ENCODE results near the gene PTDSS2. TPM values are rescaled to one million over a fixed set of nuclear protein-coding genes. Genes with fewer than 3 reads are reported as not detected.
"Not testable (repeated sequence)": the region's sequence is repeated elsewhere in the genome, so short reads cannot be mapped to it uniquely, and the experiment has no call there.

PTDSS2 gene
- total and polyA plus RNA-seq, 2 of the 4 experiments (the other 2 are of a cell fraction), result 23.5 to 26.6 TPM

DNA sequence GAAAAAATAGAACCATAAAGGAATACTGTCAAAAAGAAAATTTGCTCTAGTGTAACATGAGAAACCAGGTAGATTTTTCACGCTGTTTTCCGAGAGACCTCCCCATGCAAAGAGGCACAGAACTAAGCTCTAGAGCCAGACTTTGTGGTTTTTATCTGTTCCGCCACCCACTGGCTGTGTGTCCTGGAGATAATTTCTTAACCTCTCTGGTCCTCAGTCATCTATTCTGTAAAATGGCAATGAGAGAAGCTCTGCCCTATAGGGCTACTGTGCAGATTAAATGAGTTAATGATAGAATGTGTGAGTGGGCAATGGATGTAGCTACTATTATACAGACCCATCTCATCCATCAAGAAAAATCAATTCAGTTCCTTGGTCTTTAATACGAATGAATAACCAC is 25.8 kb upstream of the PTDSS2 start:
- intact Hi-C loops (cut with micrococcal nuclease) (no loop called here), dilution Hi-C loops (cut with HindIII; ENCODE audit: low sequenced_read_pairs, unreplicated experiment) (no loop called here), in situ Hi-C loops (cut with MboI; ENCODE audit: low sequenced_read_pairs) (no loop called here)
- ATAC-seq (ENCODE audit: low read depth) (no peak), DNase-seq (no peak)
- WGBS, 2 experiments (ENCODE audit: extremely low coverage in 2 of 2, insufficient read length in 1 of 2), result 92% methylated on average over 2 of the region's 4 CpGs; no CpG with 5 or more reads in 1 of the 2 experiments
- Histone ChIP-seq H3K56ac (ENCODE audit: extremely low read depth, insufficient read depth, low read length) (no peak overlapping the region), H2BK120ac (ENCODE audit: low read depth, low read length) (no peak overlapping the region), H4K8ac (ENCODE audit: low read depth in 2 of 2, low read length in 2 of 2) (no peak overlapping the region), H3K4ac (ENCODE audit: low read depth, low read length) (no peak overlapping the region), H2AFZ (replicated peaks; ENCODE audit: low read length, poor library complexity) (no peak overlapping the region), H3K36me3 (ENCODE audit: control insufficient read depth, insufficient read depth, low read length) (no peaks in the 10 kb centered on the region), H2BK20ac (ENCODE audit: low read depth, low read length) (no peak overlapping the region), H4K91ac (ENCODE audit: insufficient read depth, low read depth, low read length) (no peak overlapping the region), H3K9ac (ENCODE audit: low read depth, low read length) (no peak overlapping the region), H2BK5ac (ENCODE audit: low read depth, low read length, poor library complexity, severe bottlenecking) (no peak overlapping the region), H4K20me1 (ENCODE audit: insufficient read depth, low read length) (no peaks in the 10 kb centered on the region), H3K9me1 (ENCODE audit: insufficient read depth, low read length) (no peaks in the 10 kb centered on the region), H3K23ac (ENCODE audit: low read depth, low read length) (no peak overlapping the region), H3K27me3 (ENCODE audit: control insufficient read depth, insufficient read depth, low read length) (peaks cover 29% of the 10 kb centered on the region), H3K9me3 (ENCODE audit: control insufficient read depth, insufficient read depth, low read length) (no peaks in the 10 kb centered on the region), H3K4me1 (ENCODE audit: control insufficient read depth, insufficient read depth, low read length) (no peaks in the 10 kb centered on the region), H3K14ac (replicated peaks; ENCODE audit: low read depth, low read length) (no peak overlapping the region), H4K5ac (ENCODE audit: low read depth, low read length) (no peak overlapping the region), H3K79me1 (ENCODE audit: low read depth in 1 of 2, low read length in 2 of 2) (no peaks in the 10 kb centered on the region), H3K4me2 (ENCODE audit: low read depth, low read length) (no peak overlapping the region), H2BK15ac (ENCODE audit: low read depth, low read length) (no peak overlapping the region), H2AK5ac (ENCODE audit: low read depth, low read length) (no peak overlapping the region), H2AK9ac (replicated peaks; ENCODE audit: low read depth, low read length, poor library complexity) (no peak overlapping the region), H3K4me3 (ENCODE audit: insufficient read depth, low read depth, low read length) (no peak overlapping the region), H3K18ac (ENCODE audit: low read depth, low read length) (no peak overlapping the region), H3K27ac (ENCODE audit: insufficient read depth, low read length) (no peak overlapping the region)
- POLR2A ChIA-PET (ENCODE audit: unreplicated experiment), result no interaction called here
- TF ChIP-seq POLR2A (IDR thresholded peaks at IDR 0.05; ENCODE audit: low read depth, low read length) (no peak), MAZ (IDR thresholded peaks at IDR 0.05; ENCODE audit: borderline replicate concordance, low read depth, low read length) (no peak), CEBPB (IDR thresholded peaks at IDR 0.05; ENCODE audit: low read depth, low read length) (no peak)
- CTCF ChIA-PET, result no interaction called here
- no TSS peak for BruUV-seq (replicated peaks)

DNA sequence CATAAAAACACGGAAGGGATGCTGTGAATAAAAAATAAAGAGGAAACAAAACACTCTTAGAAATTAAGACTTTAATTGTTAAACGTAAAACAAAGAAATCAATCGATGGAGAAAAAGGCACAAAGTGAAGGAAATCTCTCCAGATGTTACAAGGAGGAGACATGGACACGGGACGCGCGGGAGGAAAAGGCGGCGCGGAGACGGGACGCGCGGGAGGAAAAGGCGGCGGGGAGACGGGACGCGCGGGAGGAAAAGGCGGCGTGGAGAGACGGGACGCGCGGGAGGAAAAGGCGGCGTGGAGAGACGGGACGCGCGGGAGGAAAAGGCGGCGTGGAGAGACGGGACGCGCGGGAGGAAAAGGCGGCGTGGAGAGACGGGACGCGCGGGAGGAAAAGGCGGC is 25.3 kb upstream of the PTDSS2 start:
- H3K4me1 ChIP-seq (ENCODE audit: control insufficient read depth, insufficient read depth, low read length); H3K4ac ChIP-seq (ENCODE audit: low read depth, low read length); H4K8ac ChIP-seq (ENCODE audit: low read depth in 2 of 2, low read length in 2 of 2); H2BK120ac ChIP-seq (ENCODE audit: low read depth, low read length); H3K79me1 ChIP-seq (ENCODE audit: low read depth in 1 of 2, low read length in 2 of 2); H3K27ac ChIP-seq (ENCODE audit: insufficient read depth, low read length); H2BK15ac ChIP-seq (ENCODE audit: low read depth, low read length); DNase-seq; H3K9me1 ChIP-seq (ENCODE audit: insufficient read depth, low read length); H4K91ac ChIP-seq (ENCODE audit: insufficient read depth, low read depth, low read length); H3K56ac ChIP-seq (ENCODE audit: extremely low read depth, insufficient read depth, low read length); in situ Hi-C loops (cut with MboI; ENCODE audit: low sequenced_read_pairs); H3K9me3 ChIP-seq (ENCODE audit: control insufficient read depth, insufficient read depth, low read length); intact Hi-C loops (cut with micrococcal nuclease); H3K18ac ChIP-seq (ENCODE audit: low read depth, low read length); H2AK9ac ChIP-seq (replicated peaks; ENCODE audit: low read depth, low read length, poor library complexity); H3K23ac ChIP-seq (ENCODE audit: low read depth, low read length); H2BK5ac ChIP-seq (ENCODE audit: low read depth, low read length, poor library complexity, severe bottlenecking); dilution Hi-C loops (cut with HindIII; ENCODE audit: low sequenced_read_pairs, unreplicated experiment); H4K5ac ChIP-seq (ENCODE audit: low read depth, low read length); H2BK20ac ChIP-seq (ENCODE audit: low read depth, low read length); H4K20me1 ChIP-seq (ENCODE audit: insufficient read depth, low read length); H3K14ac ChIP-seq (replicated peaks; ENCODE audit: low read depth, low read length); H3K9ac ChIP-seq (ENCODE audit: low read depth, low read length); ATAC-seq (ENCODE audit: low read depth); H2AFZ ChIP-seq (replicated peaks; ENCODE audit: low read length, poor library complexity); H3K4me3 ChIP-seq (ENCODE audit: insufficient read depth, low read depth, low read length); BruUV-seq (replicated peaks); POLR2A ChIA-PET (ENCODE audit: unreplicated experiment); H2AK5ac ChIP-seq (ENCODE audit: low read depth, low read length); H3K36me3 ChIP-seq (ENCODE audit: control insufficient read depth, insufficient read depth, low read length); CTCF ChIA-PET; H3K4me2 ChIP-seq (ENCODE audit: low read depth, low read length): not testable (repeated sequence)
- H3K27me3 ChIP-seq (ENCODE audit: control insufficient read depth, insufficient read depth, low read length), result peaks cover 26% of the 10 kb centered on the region
- no CpG with 5 or more reads among the region's 45 CpGs for WGBS, 2 experiments (ENCODE audit: extremely low coverage in 2 of 2, insufficient read length in 1 of 2)
